Measurements from ENCODE around the gene HDAC6.

The HDAC6 gene

GRCh38 chrX:48829016-48829735 is 27.3 kb downstream of the HDAC6 start:
- H3K4me1 ChIP-seq = no peaks in the 10 kb centered on the region
- H3K4me2 ChIP-seq (ENCODE audit: low read length) = no peak overlapping the region
- H3K27me3 ChIP-seq (ENCODE audit: control insufficient read depth, insufficient read depth, low read length) = no peaks in the 10 kb centered on the region
- no peak overlapping the region for H3K9ac ChIP-seq
- H3K79me2 ChIP-seq = no peaks in the 10 kb centered on the region
- H2AFZ ChIP-seq = no peak overlapping the region
- H3K9me3 ChIP-seq (ENCODE audit: control insufficient read depth, low read length) = no peaks in the 10 kb centered on the region
- no peak overlapping the region for H3K4me3 ChIP-seq (ENCODE audit: low read depth, low read length)
- no peaks in the 10 kb centered on the region for H3K36me3 ChIP-seq (ENCODE audit: control insufficient read depth, insufficient read depth, low read length)
- TF ChIP-seq CTCF (IDR thresholded peaks at IDR 0.05) = no peak
- no peak overlapping the region for H3K27ac ChIP-seq

GRCh38 chrX:48831136-48831908 is 29.5 kb downstream of the HDAC6 start:
- H3K9ac ChIP-seq = no peak overlapping the region
- H3K4me1 ChIP-seq = no peaks in the 10 kb centered on the region
- TF ChIP-seq CTCF (IDR thresholded peaks at IDR 0.05) = no peak
- H3K79me2 ChIP-seq = no peaks in the 10 kb centered on the region
- H3K4me3 ChIP-seq (ENCODE audit: low read depth, low read length) = no peak overlapping the region
- H3K36me3 ChIP-seq (ENCODE audit: control insufficient read depth, insufficient read depth, low read length) = no peaks in the 10 kb centered on the region
- H3K9me3 ChIP-seq (ENCODE audit: control insufficient read depth, low read length) = no peaks in the 10 kb centered on the region
- H3K27ac ChIP-seq = no peak overlapping the region
- no peaks in the 10 kb centered on the region for H3K27me3 ChIP-seq (ENCODE audit: control insufficient read depth, insufficient read depth, low read length)
- no peak overlapping the region for H3K4me2 ChIP-seq (ENCODE audit: low read length)
- no peak overlapping the region for H2AFZ ChIP-seq

GRCh38 chrX:48831909-48832291 is 30.0 kb downstream of the HDAC6 start:
- no peak overlapping the region for H3K9ac ChIP-seq
- H3K4me2 ChIP-seq (ENCODE audit: low read length) = no peak overlapping the region
- H3K79me2 ChIP-seq = no peaks in the 10 kb centered on the region
- H3K27ac ChIP-seq = no peak overlapping the region
- no peak overlapping the region for H2AFZ ChIP-seq
- TF ChIP-seq CTCF (IDR thresholded peaks at IDR 0.05) = no peak
- H3K27me3 ChIP-seq (ENCODE audit: control insufficient read depth, insufficient read depth, low read length) = no peaks in the 10 kb centered on the region
- no peaks in the 10 kb centered on the region for H3K4me1 ChIP-seq
- H3K4me3 ChIP-seq (ENCODE audit: low read depth, low read length) = no peak overlapping the region
- H3K9me3 ChIP-seq (ENCODE audit: control insufficient read depth, low read length) = no peaks in the 10 kb centered on the region
- H3K36me3 ChIP-seq (ENCODE audit: control insufficient read depth, insufficient read depth, low read length) = no peaks in the 10 kb centered on the region

- TF ChIP-seq CTCF (IDR thresholded peaks at IDR 0.05) = no peak
Observed at GRCh38 chrX:48833542-48834138, 31.8 kb downstream of the HDAC6 start.

More at GRCh38 chrX:48833542-48834138, 31.8 kb downstream of the HDAC6 start:
- Histone ChIP-seq H3K9ac (no peak overlapping the region), H3K79me2 (no peaks in the 10 kb centered on the region), H3K4me2 (ENCODE audit: low read length) (no peak overlapping the region), H3K27me3 (ENCODE audit: control insufficient read depth, insufficient read depth, low read length) (no peaks in the 10 kb centered on the region), H3K4me3 (ENCODE audit: low read depth, low read length) (no peak overlapping the region), H3K36me3 (ENCODE audit: control insufficient read depth, insufficient read depth, low read length) (no peaks in the 10 kb centered on the region), H2AFZ (no peak overlapping the region), H3K27ac (no peak overlapping the region), H3K4me1 (no peaks in the 10 kb centered on the region), H3K9me3 (ENCODE audit: control insufficient read depth, low read length) (no peaks in the 10 kb centered on the region)
